H1 (cell line): ENCODE results near the gene SSB. TPM values are rescaled to one million over a fixed set of nuclear protein-coding genes. Genes with fewer than 3 reads are reported as not detected.

ENCODE experiments used
- CTCF ChIA-PET: fragments of 300-600 bp; sonication (Branson Sonifier 250); formaldehyde crosslinking; loops from one replicate; lab custom pipeline; 2021; ENCODE audit not compliant: partially characterized antibody; lab: Charles Lee
- POLR2A ChIA-PET: fragments of 300-600 bp; sonication (Branson Sonifier 250); formaldehyde crosslinking; loops from one replicate; lab custom pipeline; 2021; ENCODE audit warnings: inconsistent platforms; ENCODE audit not compliant: partially characterized antibody; lab: Charles Lee
- DNase-seq, 2 experiments: peaks; one replicate each; pipeline versions ENCODE4 v3.0.0 to v3.0.0-alpha.2; 2010 to 2022; ENCODE audit warnings: low spot score in 2 of 2, low read depth in 1 of 2, mixed read lengths in 1 of 2
- FAIRE-seq: peaks from 2 replicates; lab custom pipeline; 2011; peaks lifted over from hg19 to GRCh38; lab: Jason Lieb, UNC
- H2AFZ ChIP-seq: 2 replicates; pipeline ENCODE4 v1.8.1; 2012; ENCODE audit warnings: low read length, inconsistent platforms
- H2AK5ac ChIP-seq: 2 replicates; pipeline ENCODE4 v1.6.1; 2013; ENCODE audit warnings: low read depth, low read length
- H2BK120ac ChIP-seq: replicated peaks from 2 replicates; pipeline ENCODE3; 2013; ENCODE audit warnings: low read depth, low read length, inconsistent platforms
- H2BK12ac ChIP-seq: 2 replicates; pipeline ENCODE4 v1.6.1; 2013; ENCODE audit warnings: low read depth, low read length
- H2BK15ac ChIP-seq: 2 replicates; pipeline ENCODE4 v1.6.1; 2013; ENCODE audit warnings: low read length
- H2BK20ac ChIP-seq: 2 replicates; pipeline ENCODE4 v1.6.1; 2013; ENCODE audit warnings: low read length
- H2BK5ac ChIP-seq: 2 replicates; pipeline ENCODE4 v1.6.1; 2013; ENCODE audit warnings: low read depth, low read length
- H3K14ac ChIP-seq: 2 replicates; pipeline ENCODE4 v1.6.1; 2013; ENCODE audit warnings: inconsistent platforms; ENCODE audit not compliant: insufficient read length
- H3K18ac ChIP-seq: 2 replicates; pipeline ENCODE4 v1.6.1; 2013; ENCODE audit warnings: low read length; ENCODE audit errors: extremely low read depth
- H3K23ac ChIP-seq: 2 replicates; pipeline ENCODE4 v1.6.1; 2013; ENCODE audit warnings: inconsistent platforms; ENCODE audit not compliant: insufficient read length
- H3K23me2 ChIP-seq: 2 replicates; pipeline ENCODE4 v1.6.1; 2013; ENCODE audit warnings: low read depth, low read length
- H3K27ac ChIP-seq: 2 replicates; pipeline ENCODE4 v1.6.1; 2011; ENCODE audit warnings: low read depth, low read length, inconsistent platforms
- H3K27me3 ChIP-seq, 4 experiments: replicated peaks in 1 of 4; 1 replicate in 1 of 4; 2 replicates in 3 of 4; pipeline versions ENCODE4 v1.6.1 to v1.8.1; 2011 to 2013; ENCODE audit warnings: low read length in 3 of 4, mild to moderate bottlenecking in 3 of 4, inconsistent platforms in 2 of 4, mixed read lengths in 2 of 4, moderate library complexity in 1 of 4; ENCODE audit not compliant: control insufficient read depth in 3 of 4, insufficient read depth in 3 of 4; ENCODE audit errors: extremely low read depth in 1 of 4
- H3K36me3 ChIP-seq, 4 experiments: 2 replicates each; pipeline versions ENCODE4 v1.6.1 to v1.8.1; 2011 to 2013; ENCODE audit warnings: mild to moderate bottlenecking in 4 of 4, low read length in 3 of 4, moderate library complexity in 2 of 4, control low read depth in 1 of 4, inconsistent platforms in 1 of 4; ENCODE audit not compliant: insufficient read depth in 4 of 4, control insufficient read depth in 2 of 4
- H3K4ac ChIP-seq: replicated peaks from 2 replicates; pipeline ENCODE3; 2013; ENCODE audit warnings: low read length, low read depth, mixed read lengths, inconsistent platforms; ENCODE audit not compliant: insufficient read length
- H3K4me1 ChIP-seq, 4 experiments: replicated peaks in 1 of 4; 1 replicate in 1 of 4; 2 replicates in 3 of 4; pipeline versions ENCODE4 v1.6.1 to v1.8.1; 2011 to 2013; ENCODE audit warnings: low read length in 3 of 4, inconsistent platforms in 2 of 4, mixed read lengths in 1 of 4; ENCODE audit not compliant: insufficient read depth in 4 of 4, control insufficient read depth in 3 of 4
- H3K4me2 ChIP-seq, 2 experiments: 2 replicates each; pipeline versions ENCODE4 v1.6.1 to v1.8.1; 2011 to 2013; ENCODE audit warnings: low read depth in 2 of 2, low read length in 2 of 2, control low read depth in 1 of 2, inconsistent platforms in 1 of 2, mild to moderate bottlenecking in 1 of 2; ENCODE audit not compliant: insufficient read depth in 1 of 2
- H3K4me3 ChIP-seq, 4 experiments: fragments of 200-600, 300-600 bp in 1 of 4; sonication (generic), shearing (Covaris generic), sonication (Bioruptor Twin) in 1 of 4; 2 replicates each; pipeline versions ENCODE4 v1.5.1 to v1.8.1; 2011 to 2016; ENCODE audit warnings: low read length in 4 of 4, low read depth in 3 of 4, control low read depth in 2 of 4, inconsistent platforms in 2 of 4, mild to moderate bottlenecking in 2 of 4, mixed read lengths in 1 of 4, moderate library complexity in 1 of 4; ENCODE audit not compliant: insufficient read depth in 2 of 4; ENCODE audit errors: extremely low read depth in 1 of 4
- H3K56ac ChIP-seq: replicated peaks from 2 replicates; pipeline ENCODE3; 2013; ENCODE audit warnings: low read depth, mild to moderate bottlenecking, mixed read lengths, low read length, inconsistent platforms; ENCODE audit not compliant: insufficient read length
- H3K79me1 ChIP-seq: 2 replicates; pipeline ENCODE4 v1.6.1; 2013; ENCODE audit warnings: low read depth, low read length, control low read depth
- H3K79me2 ChIP-seq, 2 experiments: 2 replicates each; pipeline versions ENCODE4 v1.6.1 to v1.8.1; 2012 to 2013; ENCODE audit warnings: low read length in 2 of 2, mild to moderate bottlenecking in 2 of 2, inconsistent platforms in 1 of 2; ENCODE audit not compliant: insufficient read depth in 2 of 2, control insufficient read depth in 1 of 2
- H3K9ac ChIP-seq, 4 experiments: replicated peaks in 1 of 4; 1 replicate in 1 of 4; 2 replicates in 3 of 4; pipeline versions ENCODE4 v1.6.1 to v1.8.1; 2011 to 2013; ENCODE audit warnings: low read depth in 3 of 4, low read length in 3 of 4, control low read depth in 2 of 4, mild to moderate bottlenecking in 2 of 4, moderate library complexity in 2 of 4, inconsistent platforms in 1 of 4; ENCODE audit errors: extremely low read depth in 1 of 4
- H3K9me3 ChIP-seq, 2 experiments: 2 replicates each; pipeline versions ENCODE4 v1.6.1 to v1.8.1; 2012 to 2013; ENCODE audit warnings: mild to moderate bottlenecking in 2 of 2, moderate library complexity in 2 of 2, control low read depth in 1 of 2, inconsistent platforms in 1 of 2, low read depth in 1 of 2, low read length in 1 of 2, mixed read lengths in 1 of 2; ENCODE audit not compliant: insufficient read depth in 2 of 2
- H4K20me1 ChIP-seq, 2 experiments: replicated peaks in 1 of 2; 2 replicates each; pipeline versions ENCODE3 to v1.8.1; 2011 to 2013; ENCODE audit warnings: inconsistent platforms in 2 of 2, low read length in 2 of 2, mild to moderate bottlenecking in 1 of 2; ENCODE audit not compliant: insufficient read depth in 2 of 2, control insufficient read depth in 1 of 2
- H4K5ac ChIP-seq: 2 replicates; pipeline ENCODE4 v1.6.1; 2013; ENCODE audit warnings: low read length, low read depth, mixed read lengths, inconsistent platforms; ENCODE audit not compliant: insufficient read length
- H4K8ac ChIP-seq: 2 replicates; pipeline ENCODE4 v1.8.0; 2013; ENCODE audit warnings: mild to moderate bottlenecking, moderate library complexity, low read length, inconsistent platforms; ENCODE audit not compliant: insufficient read depth; ENCODE audit errors: extremely low read depth
- H4K91ac ChIP-seq: replicated peaks from 2 replicates; pipeline ENCODE3; 2013; ENCODE audit warnings: low read length, mixed read lengths, inconsistent platforms; ENCODE audit not compliant: insufficient read length
- CBX8 ChIP-seq: fragments of 300-800, 300-1000 bp; sonication (generic); IDR thresholded peaks from 2 replicates; pipeline ENCODE4 v1.7.1; 2016; ENCODE audit warnings: low read depth, low read length, borderline replicate concordance
- YY1 ChIP-seq: IDR thresholded peaks from 2 replicates; pipeline ENCODE4 v1.6.1; 2011; ENCODE audit warnings: low read depth, mild to moderate bottlenecking, low read length
- polyA plus RNA-seq, 7 experiments: library from polyadenylated mRNA; depleted of rRNA in 3 of 7; stranded (reverse) in 5 of 7; unstranded in 2 of 7; fragments of >200 nt in 5 of 7; fragments of 200-250 nt in 2 of 7; gene quantifications; 1 replicate in 5 of 7; 2 replicates in 1 of 7; 4 replicates in 1 of 7; pipeline versions ENCODE4 v1.2.1 to v1.2.3, GENCODE V29; 2011 to 2013; ENCODE audit warnings: missing spikeins in 2 of 7, mixed read lengths in 2 of 7
- total RNA-seq: library from RNA; stranded (reverse); fragmentation: NEBNext Ultra II Directional; extraction: Animal tissue kit (Norgen Biotek cat#: 25700); gene quantifications from 2 replicates; pipeline ENCODE4 v1.2.1, GENCODE V29; 2021

Gene SSB
- total and polyA plus RNA-seq, 2 of the 8 experiments (the other 6 are each of a cell fraction or from before 2014, with no cell fraction given) = 60.8 to 270 TPM

DNA sequence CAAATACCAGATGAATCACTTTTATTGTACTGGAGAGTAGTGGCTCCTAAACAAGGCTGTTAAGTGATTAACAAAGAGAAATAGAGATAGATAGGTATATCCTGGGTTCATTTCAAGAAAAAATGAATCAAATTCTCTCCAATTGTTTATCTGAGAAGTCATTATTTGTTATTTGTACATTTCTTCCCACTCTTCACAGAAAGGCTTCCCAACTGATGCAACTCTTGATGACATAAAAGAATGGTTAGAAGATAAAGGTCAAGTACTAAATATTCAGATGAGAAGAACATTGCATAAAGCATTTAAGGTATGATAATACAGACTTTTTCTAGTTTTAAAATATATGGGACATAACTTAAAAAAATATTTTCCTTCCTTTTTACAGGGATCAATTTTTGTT, 7.9 kb downstream of the SSB start:
- H3K36me3 ChIP-seq = peaks cover 9 to 89% (median 50%) of the 10 kb centered on the region in 4 experiments
- no peaks in the 10 kb centered on the region for H3K27me3 ChIP-seq

More for the DNA sequence above, 7.9 kb downstream of the SSB start:
- H3K79me2 ChIP-seq = peaks cover 0 to 28% of the 10 kb centered on the region in 2 experiments; a peak in 2 of 4 replicates
- DNase-seq (no peak), FAIRE-seq (no peak)
- H2BK20ac ChIP-seq = no peak overlapping the region
- H3K23ac ChIP-seq = no peak overlapping the region
- no peaks in the 10 kb centered on the region for H3K9me3 ChIP-seq
- POLR2A ChIA-PET = no interaction called here
- no peak overlapping the region for H3K9ac ChIP-seq
- no peaks in the 10 kb centered on the region for H3K79me1 ChIP-seq
- no peak overlapping the region for H4K8ac ChIP-seq
- CTCF ChIA-PET = no interaction called here
- no peak overlapping the region for H3K4ac ChIP-seq
- no peaks in the 10 kb centered on the region for H3K4me1 ChIP-seq
- no peak overlapping the region for H4K5ac ChIP-seq
- no peak overlapping the region for H3K4me2 ChIP-seq
- H2AFZ ChIP-seq = no peak overlapping the region
- H3K27ac ChIP-seq = no peak overlapping the region
- TF ChIP-seq YY1 (no peak), CBX8 (no peak)
- H3K56ac ChIP-seq = no peak overlapping the region
- H3K23me2 ChIP-seq = no peaks in the 10 kb centered on the region
- no peak overlapping the region for H2BK5ac ChIP-seq
- no peak overlapping the region for H4K91ac ChIP-seq
- H2BK15ac ChIP-seq = no peak overlapping the region
- peaks cover 0 to 4% of the 10 kb centered on the region in 2 experiments for H4K20me1 ChIP-seq
- H2AK5ac ChIP-seq = no peak overlapping the region
- no peak overlapping the region for H3K4me3 ChIP-seq
- H2BK12ac ChIP-seq = no peak overlapping the region
- H3K14ac ChIP-seq = no peak overlapping the region
- H3K18ac ChIP-seq = no peak overlapping the region
- no peak overlapping the region for H2BK120ac ChIP-seq
